Activated CD4-positive, alpha-beta memory T cell treated with anti-CD3 and anti-CD28 coated beads, Interleukin-2, amount 10 ng/mL, durations not matched to agents 7 days and 5 days (primary cell): ENCODE results near the gene RPH3AL. TPM values are rescaled to one million over a fixed set of nuclear protein-coding genes. Genes with fewer than 3 reads are reported as not detected.

Source experiments
- CTCF ChIA-PET: fragments of 350-600 bp; sonication (Branson Sonifier 250); formaldehyde crosslinking; loops from one replicate; lab custom pipeline; 2021; ENCODE audit warnings: antibody characterized with exemption, inconsistent platforms; lab: Charles Lee
- POLR2A ChIA-PET: fragments of 350-600 bp; sonication (Branson Sonifier 250); formaldehyde crosslinking; loops from one replicate; lab custom pipeline; 2021; ENCODE audit warnings: antibody characterized with exemption; lab: Charles Lee
- DNase-seq: peaks from one replicate; pipeline ENCODE4 v3.0.0-alpha.2; 2020
- H3K27ac Mint-ChIP-seq: one replicate; pipeline ENCODE4 v1.8.0; 2021; ENCODE audit warnings: mild to moderate bottlenecking, mixed read lengths
- H3K27me3 Mint-ChIP-seq: one replicate; pipeline ENCODE4 v1.8.0; 2021; ENCODE audit warnings: mixed read lengths
- H3K36me3 Mint-ChIP-seq: one replicate; pipeline ENCODE4 v1.8.0; 2021; ENCODE audit warnings: low read depth, mixed read lengths
- H3K4me1 Mint-ChIP-seq: one replicate; pipeline ENCODE4 v1.8.0; 2021; ENCODE audit warnings: mixed read lengths
- H3K4me3 Mint-ChIP-seq: one replicate; pipeline ENCODE4 v1.8.0; 2021; ENCODE audit warnings: mild to moderate bottlenecking, mixed read lengths
- H3K9me3 Mint-ChIP-seq: one replicate; pipeline ENCODE4 v1.8.0; 2021; ENCODE audit warnings: mixed read lengths
- total RNA-seq, 2 experiments: library from RNA; stranded (reverse); gene quantifications; one replicate each; pipeline ENCODE4 v1.2.3, GENCODE V29; 2021

Gene RPH3AL
- total RNA-seq, 2 experiments from 2014 or later: 2.5 to 2.8 TPM

- ChIA-PET CTCF (no interaction called here), POLR2A (no interaction called here)
- Mint-ChIP-seq H3K4me1 (no peaks in the 10 kb centered on the region), H3K27me3 (peaks cover 9% of the 10 kb centered on the region), H3K4me3 (no peak overlapping the region), H3K36me3 (no peaks in the 10 kb centered on the region), H3K9me3 (no peaks in the 10 kb centered on the region), H3K27ac (no peak overlapping the region)
- no peak for DNase-seq
These were observed 155.3 kb downstream of the RPH3AL start for GRCh38 chr17:197352-197751.

- no peak overlapping the region for H3K27ac Mint-ChIP-seq
- no peaks in the 10 kb centered on the region for H3K9me3 Mint-ChIP-seq
- DNase-seq: no peak
- H3K4me1 Mint-ChIP-seq: no peaks in the 10 kb centered on the region
- CTCF ChIA-PET: no interaction called here
- H3K4me3 Mint-ChIP-seq: no peak overlapping the region
- H3K36me3 Mint-ChIP-seq: no peaks in the 10 kb centered on the region
- POLR2A ChIA-PET: no interaction called here
- H3K27me3 Mint-ChIP-seq: peaks cover 9% of the 10 kb centered on the region
These were observed 157.6 kb downstream of the RPH3AL start for GRCh38 chr17:194828-195602.

GRCh38 chr17:193841-194806, 158.5 kb downstream of the RPH3AL start:
- Mint-ChIP-seq H3K27ac (no peak overlapping the region), H3K4me3 (no peak overlapping the region), H3K36me3 (no peaks in the 10 kb centered on the region), H3K9me3 (no peaks in the 10 kb centered on the region), H3K4me1 (no peaks in the 10 kb centered on the region), H3K27me3 (peaks cover 6% of the 10 kb centered on the region)
- ChIA-PET CTCF (no interaction called here), POLR2A (no interaction called here)
- no peak for DNase-seq

- POLR2A ChIA-PET: no interaction called here
- Mint-ChIP-seq H3K27ac (no peak overlapping the region), H3K9me3 (no peaks in the 10 kb centered on the region), H3K27me3 (peaks cover 4% of the 10 kb centered on the region), H3K4me1 (no peaks in the 10 kb centered on the region), H3K4me3 (no peak overlapping the region), H3K36me3 (no peaks in the 10 kb centered on the region)
- no peak for DNase-seq
- CTCF ChIA-PET: no interaction called here
These were observed 159.2 kb downstream of the RPH3AL start for GRCh38 chr17:193426-193810.

GRCh38 chr17:192666-193425, 159.8 kb downstream of the RPH3AL start:
- no peak overlapping the region for H3K27ac Mint-ChIP-seq
- peaks cover 4% of the 10 kb centered on the region for H3K27me3 Mint-ChIP-seq
- no peak overlapping the region for H3K4me3 Mint-ChIP-seq
- CTCF ChIA-PET: no interaction called here
- H3K9me3 Mint-ChIP-seq: no peaks in the 10 kb centered on the region
- no peaks in the 10 kb centered on the region for H3K4me1 Mint-ChIP-seq
- no peaks in the 10 kb centered on the region for H3K36me3 Mint-ChIP-seq
- POLR2A ChIA-PET: no interaction called here
- DNase-seq: no peak

GRCh38 chr17:189444-189843, 163.2 kb downstream of the RPH3AL start:
- no peaks in the 10 kb centered on the region for H3K9me3 Mint-ChIP-seq
- peaks cover 7% of the 10 kb centered on the region for H3K4me1 Mint-ChIP-seq
- ChIA-PET CTCF (no interaction called here), POLR2A (no interaction called here)
- H3K36me3 Mint-ChIP-seq: no peaks in the 10 kb centered on the region
- H3K4me3 Mint-ChIP-seq: no peak overlapping the region
- H3K27ac Mint-ChIP-seq: no peak overlapping the region
- peaks cover 10% of the 10 kb centered on the region for H3K27me3 Mint-ChIP-seq
- no peak for DNase-seq

- H3K27ac Mint-ChIP-seq: no peak overlapping the region
- CTCF ChIA-PET: no interaction called here
- peaks cover 26% of the 10 kb centered on the region for H3K27me3 Mint-ChIP-seq
- no peak overlapping the region for H3K4me3 Mint-ChIP-seq
- H3K9me3 Mint-ChIP-seq: no peaks in the 10 kb centered on the region
- DNase-seq: no peak
- peaks cover 9% of the 10 kb centered on the region for H3K4me1 Mint-ChIP-seq
- H3K36me3 Mint-ChIP-seq: no peaks in the 10 kb centered on the region
- POLR2A ChIA-PET: no interaction called here
These were observed 165.5 kb downstream of the RPH3AL start for GRCh38 chr17:187130-187529.

GRCh38 chr17:185445-186138, 167.0 kb downstream of the RPH3AL start:
- CTCF ChIA-PET: no interaction called here
- Mint-ChIP-seq H3K4me1 (peaks cover 11% of the 10 kb centered on the region), H3K4me3 (no peak overlapping the region)

GRCh38 chr17:183021-183420, 169.6 kb downstream of the RPH3AL start:
- Mint-ChIP-seq H3K36me3 (no peaks in the 10 kb centered on the region), H3K4me3 (no peak overlapping the region), H3K27ac (no peak overlapping the region), H3K4me1 (peaks cover 11% of the 10 kb centered on the region), H3K9me3 (no peaks in the 10 kb centered on the region), H3K27me3 (peaks cover 43% of the 10 kb centered on the region)
- no peak for DNase-seq
- CTCF ChIA-PET: no interaction called here
- POLR2A ChIA-PET: no interaction called here

More at GRCh38 chr17:185445-186138, 167.0 kb downstream of the RPH3AL start:
- H3K36me3 Mint-ChIP-seq: no peaks in the 10 kb centered on the region
- POLR2A ChIA-PET: no interaction called here
- H3K9me3 Mint-ChIP-seq: no peaks in the 10 kb centered on the region
- no peak overlapping the region for H3K27ac Mint-ChIP-seq
- peaks cover 30% of the 10 kb centered on the region for H3K27me3 Mint-ChIP-seq
- peak; percentile 19 for DNase-seq

GRCh38 chr17:182050-182751, 170.4 kb downstream of the RPH3AL start:
- CTCF ChIA-PET: no interaction called here
- POLR2A ChIA-PET: no interaction called here
- DNase-seq: no peak
- Mint-ChIP-seq H3K36me3 (no peaks in the 10 kb centered on the region), H3K9me3 (no peaks in the 10 kb centered on the region), H3K27ac (no peak overlapping the region), H3K27me3 (peaks cover 48% of the 10 kb centered on the region), H3K4me1 (peaks cover 11% of the 10 kb centered on the region), H3K4me3 (peak overlapping the region; percentile 14)

- peak within 1 kb of the TSS; percentile 14 for H3K4me3 Mint-ChIP-seq
- no peak within 1 kb of the TSS for H3K27ac Mint-ChIP-seq
- POLR2A ChIA-PET: no interaction called here
- no peaks in the 10 kb centered on the region for H3K9me3 Mint-ChIP-seq
- H3K36me3 Mint-ChIP-seq: no peaks in the 10 kb centered on the region
- H3K4me1 Mint-ChIP-seq: peaks cover 11% of the 10 kb centered on the region
- peaks cover 49% of the 10 kb centered on the region for H3K27me3 Mint-ChIP-seq
- DNase-seq: no peak
- CTCF ChIA-PET: no interaction called here
These were observed 171.2 kb downstream of the RPH3AL start, which contains the start of gene DOC2B for GRCh38 chr17:181245-182049. DOC2B (minus strand) TSS chr17:181650; CDS start chr17:181479, 171 bp downstream.
